H9 (cell line): Measurements from ENCODE around the gene HOXB1. TPM values are rescaled to one million over a fixed set of nuclear protein-coding genes. Genes with fewer than 3 reads are reported as not detected.

Source experiments
- DNase-seq: peaks from one replicate; pipeline ENCODE4 v3.0.0-alpha.2; 2017
- H2AFZ ChIP-seq: one replicate; pipeline ENCODE4 v1.6.1; 2013; ENCODE audit warnings: mild to moderate bottlenecking, low read length, control low read depth, moderate library complexity
- H2AK5ac ChIP-seq: 2 replicates; pipeline ENCODE4 v1.6.1; 2013; ENCODE audit warnings: low read length, control low read depth, mixed read lengths; ENCODE audit not compliant: insufficient read length
- H2BK120ac ChIP-seq: one replicate; pipeline ENCODE4 v1.6.1; 2013; ENCODE audit warnings: low read depth, mild to moderate bottlenecking, low read length, control low read depth, inconsistent platforms; ENCODE audit not compliant: poor library complexity, severe bottlenecking
- H2BK12ac ChIP-seq: 2 replicates; pipeline ENCODE4 v1.6.1; 2013; ENCODE audit warnings: low read length, control low read depth, mixed read lengths, low read depth; ENCODE audit not compliant: insufficient read length
- H2BK15ac ChIP-seq: 2 replicates; pipeline ENCODE4 v1.6.1; 2013; ENCODE audit warnings: low read depth, low read length, control low read depth
- H2BK20ac ChIP-seq: one replicate; pipeline ENCODE4 v1.6.1; 2013; ENCODE audit warnings: low read depth, mild to moderate bottlenecking, low read length, control low read depth, inconsistent platforms; ENCODE audit not compliant: poor library complexity, severe bottlenecking
- H2BK5ac ChIP-seq: 2 replicates; pipeline ENCODE4 v1.6.1; 2013; ENCODE audit warnings: low read length, control low read depth, mixed read lengths; ENCODE audit not compliant: insufficient read length
- H3K14ac ChIP-seq: 2 replicates; pipeline ENCODE4 v1.6.1; 2013; ENCODE audit warnings: low read length, control low read depth; ENCODE audit not compliant: insufficient read depth
- H3K18ac ChIP-seq: 2 replicates; pipeline ENCODE4 v1.6.1; 2013; ENCODE audit warnings: low read depth, mild to moderate bottlenecking, mixed read lengths, low read length, control low read depth; ENCODE audit not compliant: insufficient read length
- H3K23ac ChIP-seq: 2 replicates; pipeline ENCODE4 v1.6.1; 2013; ENCODE audit warnings: low read length, control low read depth, mixed read lengths, low read depth; ENCODE audit not compliant: insufficient read length
- H3K23me2 ChIP-seq: 2 replicates; pipeline ENCODE4 v1.6.1; 2013; ENCODE audit warnings: low read depth, mild to moderate bottlenecking, mixed read lengths, low read length, control low read depth; ENCODE audit not compliant: insufficient read length, poor library complexity, severe bottlenecking
- H3K27ac ChIP-seq: 2 replicates; pipeline ENCODE4 v1.5.1; 2013; ENCODE audit warnings: low read length, control low read depth, mixed read lengths, low read depth; ENCODE audit not compliant: insufficient read length
- H3K27me3 ChIP-seq: 2 replicates; pipeline ENCODE4 v1.6.1; 2013; ENCODE audit warnings: low read length, control low read depth, inconsistent platforms; ENCODE audit not compliant: insufficient read depth
- H3K4ac ChIP-seq: 2 replicates; pipeline ENCODE4 v1.6.1; 2013; ENCODE audit warnings: low read depth, mild to moderate bottlenecking, control low read depth, inconsistent platforms, low read length, moderate library complexity
- H3K4me1 ChIP-seq: 2 replicates; pipeline ENCODE4 v1.6.1; 2013; ENCODE audit warnings: low read length, control low read depth, inconsistent platforms; ENCODE audit not compliant: insufficient read depth
- H3K4me2 ChIP-seq: 2 replicates; pipeline ENCODE4 v1.6.1; 2013; ENCODE audit warnings: low read length, control low read depth, mixed read lengths; ENCODE audit not compliant: insufficient read length, insufficient read depth
- H3K56ac ChIP-seq: 2 replicates; pipeline ENCODE4 v1.6.1; 2013; ENCODE audit warnings: low read depth, mild to moderate bottlenecking, mixed read lengths, low read length, control low read depth; ENCODE audit not compliant: insufficient read length
- H3K79me1 ChIP-seq: 2 replicates; pipeline ENCODE4 v1.6.1; 2013; ENCODE audit warnings: low read depth, mild to moderate bottlenecking, moderate library complexity, low read length, control low read depth, inconsistent platforms; ENCODE audit not compliant: insufficient read depth, poor library complexity, severe bottlenecking
- H3K79me2 ChIP-seq: 2 replicates; pipeline ENCODE4 v1.6.1; 2013; ENCODE audit warnings: low read length, control low read depth, inconsistent platforms; ENCODE audit not compliant: insufficient read depth
- H3K9ac ChIP-seq: 2 replicates; pipeline ENCODE4 v1.6.1; 2013; ENCODE audit warnings: low read length, control low read depth, mixed read lengths; ENCODE audit not compliant: insufficient read length; ENCODE audit errors: extremely low read depth
- H3K9me3 ChIP-seq: one replicate; pipeline ENCODE4 v1.6.1; 2013; ENCODE audit warnings: low read depth, low read length, inconsistent platforms; ENCODE audit not compliant: control insufficient read depth
- H3T11ph ChIP-seq: one replicate; pipeline ENCODE4 v1.6.1; 2013; ENCODE audit warnings: mild to moderate bottlenecking, low read length, control low read depth, inconsistent platforms
- H4K20me1 ChIP-seq: one replicate; pipeline ENCODE4 v1.6.1; 2013; ENCODE audit not compliant: control insufficient read depth, insufficient read length, insufficient read depth
- H4K5ac ChIP-seq: 2 replicates; pipeline ENCODE4 v1.6.1; 2013; ENCODE audit warnings: low read depth, mild to moderate bottlenecking, mixed read lengths, low read length, control low read depth; ENCODE audit not compliant: insufficient read length
- H4K8ac ChIP-seq: replicated peaks from 2 replicates; pipeline ENCODE4 v1.6.1; 2013; ENCODE audit warnings: low read length, control low read depth, mixed read lengths, low read depth; ENCODE audit not compliant: insufficient read length
- H4K91ac ChIP-seq: 2 replicates; pipeline ENCODE4 v1.6.1; 2013; ENCODE audit warnings: low read depth, mild to moderate bottlenecking, moderate library complexity, mixed read lengths, low read length, control low read depth; ENCODE audit not compliant: insufficient read length
- H3K27ac Mint-ChIP-seq, 3 experiments: 2 replicates in 2 of 3; 3 replicates in 1 of 3; pipeline ENCODE4 v1.8.0; 2020 to 2021; ENCODE audit warnings: mixed read lengths in 3 of 3, mild to moderate bottlenecking in 1 of 3, moderate library complexity in 1 of 3
- H3K27me3 Mint-ChIP-seq: 2 replicates; pipeline ENCODE4 v1.8.0; 2021; ENCODE audit warnings: low read depth, mild to moderate bottlenecking, moderate library complexity, mixed read lengths
- H3K36me3 Mint-ChIP-seq, 3 experiments: 2 replicates in 2 of 3; 3 replicates in 1 of 3; pipeline ENCODE4 v1.8.0; 2020 to 2021; ENCODE audit warnings: low read depth in 3 of 3, mixed read lengths in 3 of 3; ENCODE audit not compliant: insufficient read depth in 1 of 3
- H3K4me1 Mint-ChIP-seq, 2 experiments: 2 replicates each; pipeline ENCODE4 v1.8.0; 2020; ENCODE audit warnings: mixed read lengths in 2 of 2
- H3K4me3 Mint-ChIP-seq, 2 experiments: 2 replicates in 1 of 2; 3 replicates in 1 of 2; pipeline ENCODE4 v1.8.0; 2020 to 2021; ENCODE audit warnings: mild to moderate bottlenecking in 2 of 2, mixed read lengths in 2 of 2, moderate library complexity in 1 of 2
- H3K9me3 Mint-ChIP-seq, 2 experiments: 2 replicates in 1 of 2; 3 replicates in 1 of 2; pipeline ENCODE4 v1.8.0; 2020; ENCODE audit warnings: mild to moderate bottlenecking in 2 of 2, mixed read lengths in 2 of 2, moderate library complexity in 1 of 2
- CTCF ChIP-seq: fragments of 200-600 bp; sonication (generic); conservative IDR thresholded peaks from 3 replicates; pipeline ENCODE4 v1.8.0; 2021; ENCODE audit warnings: antibody characterized with exemption, mild to moderate bottlenecking
- WGBS: extraction: QIAGEN DNeasy Blood & Tissue Kit; methylation state at CpG from one replicate; pipeline ENCODE4 v1.1.7; 2013; ENCODE audit warnings: missing lambda C conversion rate, low lambda C conversion rate, mixed read lengths; ENCODE audit not compliant: insufficient read length; ENCODE audit errors: extremely low coverage; 5-methylcytosine and 5-hydroxymethylcytosine counted together
- total RNA-seq: library from RNA; stranded (reverse); gene quantifications from 2 replicates; pipeline ENCODE4 v1.2.1, GENCODE V29; 2021

The HOXB1 gene
- total RNA-seq, 1 experiment from 2014 or later, result not detected

- peaks cover 99% of the 10 kb centered on the region for H3K27me3 Mint-ChIP-seq
- Histone ChIP-seq H3T11ph (no peak overlapping the region), H3K27ac (no peak overlapping the region), H4K91ac (no peak overlapping the region), H4K8ac (no peak overlapping the region), H3K79me2 (no peaks in the 10 kb centered on the region), H3K9me3 (no peaks in the 10 kb centered on the region), H3K4ac (no peak overlapping the region), H2BK15ac (no peak overlapping the region), H2AFZ (no peak overlapping the region), H3K14ac (no peak overlapping the region), H2BK120ac (no peak overlapping the region), H3K4me1 (peaks cover 3% of the 10 kb centered on the region; the same call in 1 of the 2 replicates), H3K9ac (no peak overlapping the region), H3K23ac (no peak overlapping the region), H3K4me2 (peak overlapping the region; percentile 30), H3K27me3 (peaks cover 90% of the 10 kb centered on the region), H4K20me1 (no peaks in the 10 kb centered on the region), H2AK5ac (no peak overlapping the region), H2BK20ac (no peak overlapping the region), H3K79me1 (no peaks in the 10 kb centered on the region), H3K23me2 (peaks cover 6% of the 10 kb centered on the region), H3K56ac (no peak overlapping the region), H2BK12ac (no peak overlapping the region), H4K5ac (no peak overlapping the region), H3K18ac (no peak overlapping the region), H2BK5ac (no peak overlapping the region)
- peak; percentile 79 for DNase-seq
- peaks cover 34 to 65% of the 10 kb centered on the region in 2 experiments for H3K4me1 Mint-ChIP-seq
- no peak for TF ChIP-seq CTCF
- H3K36me3 Mint-ChIP-seq, result no peaks in the 10 kb centered on the region; a peak in 1 of 7 replicates
- WGBS, result no CpG with 5 or more reads among the region's 38 CpGs
- H3K4me3 Mint-ChIP-seq, result peak overlapping the region in 1 of 2 experiments; percentile 59; a peak in 1 of 5 replicates
- H3K9me3 Mint-ChIP-seq, result peaks cover 1 to 18% of the 10 kb centered on the region in 2 experiments; a peak in 3 of 5 replicates
- no peak overlapping the region for H3K27ac Mint-ChIP-seq
Observed at GRCh38 chr17:48544349-48545021, 13.7 kb upstream of the HOXB1 start.
